H1 (cell line): ENCODE measurements around the gene PLBD1.

Experiments used
- KDM1A ChIP-seq: fragments of 200-600, 300-600 bp; sonication (generic); IDR thresholded peaks from 2 replicates; pipeline ENCODE4 v1.7.1; 2016; ENCODE audit warnings: mild to moderate bottlenecking, low read length, borderline replicate concordance
- POLR2A ChIP-seq, 2 experiments: IDR thresholded peaks; 1 replicate in 1 of 2; 2 replicates in 1 of 2; pipeline ENCODE4 v1.6.1; 2011; ENCODE audit warnings: low read depth in 2 of 2, low read length in 2 of 2, mild to moderate bottlenecking in 2 of 2; ENCODE audit errors: control extremely low read depth in 1 of 2
- RAD21 ChIP-seq, 2 experiments: IDR thresholded peaks in 1 of 2; conservative IDR thresholded peaks in 1 of 2; 2 replicates each; pipeline ENCODE4 v1.6.1; 2011; ENCODE audit warnings: low read depth in 2 of 2, low read length in 2 of 2, improper control_type of control experiment in 1 of 2, inconsistent platforms in 1 of 2, mild to moderate bottlenecking in 1 of 2, moderate library complexity in 1 of 2
- TF ChIP-seq, protein P1 (sequence below), 3 experiments: IDR thresholded peaks; 1 replicate in 2 of 3; 2 replicates in 1 of 3; pipeline versions ENCODE4 v1.5.1 to v1.6.1; 2011; ENCODE audit warnings: low read length in 3 of 3, mild to moderate bottlenecking in 3 of 3, inconsistent platforms in 2 of 3, low read depth in 1 of 3, moderate library complexity in 1 of 3; ENCODE audit not compliant: insufficient read depth in 1 of 3; ENCODE audit errors: control extremely low read depth in 1 of 3

DNA sequence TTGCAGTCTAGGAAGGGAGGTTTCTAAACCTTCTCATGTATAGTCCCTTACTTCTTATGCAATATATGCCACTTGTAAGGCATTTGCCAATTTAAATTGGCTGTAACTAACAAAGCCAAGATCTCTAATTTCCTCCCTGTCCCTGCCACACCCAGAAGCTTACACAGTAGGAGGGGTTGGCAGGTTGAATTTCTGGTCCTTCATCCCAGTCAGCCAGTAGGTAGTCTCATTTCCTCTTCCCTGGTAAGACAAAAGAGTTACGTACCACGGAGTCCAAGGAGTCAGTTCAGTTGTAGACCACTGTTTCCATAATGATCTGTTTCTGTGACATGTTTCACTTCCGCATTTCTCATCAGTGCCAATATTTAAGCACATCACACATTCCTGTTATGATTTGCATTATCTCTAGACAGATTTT, 47.0 kb upstream of the PLBD1 start:
- TF ChIP-seq, protein P1, sequence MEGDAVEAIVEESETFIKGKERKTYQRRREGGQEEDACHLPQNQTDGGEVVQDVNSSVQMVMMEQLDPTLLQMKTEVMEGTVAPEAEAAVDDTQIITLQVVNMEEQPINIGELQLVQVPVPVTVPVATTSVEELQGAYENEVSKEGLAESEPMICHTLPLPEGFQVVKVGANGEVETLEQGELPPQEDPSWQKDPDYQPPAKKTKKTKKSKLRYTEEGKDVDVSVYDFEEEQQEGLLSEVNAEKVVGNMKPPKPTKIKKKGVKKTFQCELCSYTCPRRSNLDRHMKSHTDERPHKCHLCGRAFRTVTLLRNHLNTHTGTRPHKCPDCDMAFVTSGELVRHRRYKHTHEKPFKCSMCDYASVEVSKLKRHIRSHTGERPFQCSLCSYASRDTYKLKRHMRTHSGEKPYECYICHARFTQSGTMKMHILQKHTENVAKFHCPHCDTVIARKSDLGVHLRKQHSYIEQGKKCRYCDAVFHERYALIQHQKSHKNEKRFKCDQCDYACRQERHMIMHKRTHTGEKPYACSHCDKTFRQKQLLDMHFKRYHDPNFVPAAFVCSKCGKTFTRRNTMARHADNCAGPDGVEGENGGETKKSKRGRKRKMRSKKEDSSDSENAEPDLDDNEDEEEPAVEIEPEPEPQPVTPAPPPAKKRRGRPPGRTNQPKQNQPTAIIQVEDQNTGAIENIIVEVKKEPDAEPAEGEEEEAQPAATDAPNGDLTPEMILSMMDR (IDR thresholded peaks at IDR 0.05; ENCODE audit: control extremely low read depth in 1 of 3, insufficient read depth in 1 of 3, low read depth in 1 of 3, low read length in 3 of 3) = no peak
- no peak for TF ChIP-seq RAD21 (IDR thresholded peaks at IDR 0.05 in 1 of 2, conservative IDR thresholded peaks at IDR 0.05 in 1 of 2; ENCODE audit: low read depth in 2 of 2, low read length in 2 of 2)
- no peak for TF ChIP-seq POLR2A (IDR thresholded peaks at IDR 0.05; ENCODE audit: control extremely low read depth in 1 of 2, low read depth in 2 of 2, low read length in 2 of 2)
- no peak for TF ChIP-seq KDM1A
